Measurements from ENCODE around the gene DAPK1. TPM values are rescaled to one million over a fixed set of nuclear protein-coding genes. Genes with fewer than 3 reads are reported as not detected.

The DAPK1 gene
- total and polyA plus RNA-seq, 2 donors (not counting 1 experiment from before 2014, with no cell fraction given) = 1.7 to 2.8 TPM

DNA sequence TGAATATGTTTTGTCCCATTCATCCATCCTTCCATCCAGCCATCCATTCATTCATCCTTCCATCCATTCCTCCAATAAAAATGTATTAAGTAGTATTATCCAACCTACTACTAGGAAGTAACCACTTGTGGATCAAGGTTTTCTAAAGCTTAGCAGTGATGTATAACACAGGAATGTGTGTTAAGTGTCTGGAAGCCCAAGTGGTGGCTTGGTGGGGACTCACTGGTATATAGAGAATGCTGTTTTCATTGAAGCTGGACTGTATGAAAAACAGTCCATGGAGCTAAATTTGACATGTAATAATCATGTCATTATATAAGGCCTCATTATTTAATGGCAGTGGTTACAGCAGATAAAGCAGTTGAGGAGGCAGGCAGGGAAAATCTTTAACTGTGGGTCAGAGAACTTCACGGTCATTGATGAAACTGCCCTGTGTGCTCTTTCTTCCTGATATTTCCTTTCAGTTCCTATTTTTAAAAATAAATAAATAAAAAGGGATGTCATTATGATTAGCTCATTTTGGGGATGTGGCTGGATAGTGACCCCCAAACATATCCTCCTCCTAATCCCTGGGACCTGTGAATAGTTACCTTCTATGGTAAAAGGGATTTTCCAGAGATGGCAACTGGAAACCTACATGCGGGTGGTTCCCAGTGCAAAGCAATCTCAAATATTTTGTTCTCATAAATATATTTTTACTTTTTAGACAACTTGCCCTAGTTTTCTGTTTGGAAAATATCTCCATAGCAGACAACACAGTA, 82.3 kb downstream of the DAPK1 start:
- Histone ChIP-seq H3K27ac (ENCODE audit: low read length in 2 of 2) (no peak overlapping the region), H3K79me2 (ENCODE audit: control insufficient read depth, insufficient read depth, low read length) (no peaks in the 10 kb centered on the region), H3K4me2 (replicated peaks; ENCODE audit: low read depth, low read length, poor library complexity, severe bottlenecking) (no peak overlapping the region), H3K9ac (ENCODE audit: low read length) (no peak overlapping the region), H3K36me3 (replicated peaks in 1 of 2; ENCODE audit: control extremely low read depth in 1 of 2, control insufficient read depth in 1 of 2, extremely low read depth in 1 of 2, insufficient read depth in 2 of 2, low read length in 1 of 2) (no peaks in the 10 kb centered on the region), H3K9me3 (ENCODE audit: control extremely low read depth in 1 of 3, control insufficient read depth in 2 of 3, insufficient read depth in 1 of 3, low read length in 2 of 3) (no peaks in the 10 kb centered on the region), H2AFZ (ENCODE audit: insufficient read depth, low read depth, low read length, poor library complexity, severe bottlenecking) (no peak overlapping the region), H3K27me3 (replicated peaks in 1 of 4; ENCODE audit: control extremely low read depth in 1 of 4, control insufficient read depth in 3 of 4, insufficient read depth in 4 of 4, low read length in 3 of 4) (no peaks in the 10 kb centered on the region), H3K4me1 (ENCODE audit: control insufficient read depth in 2 of 2, insufficient read depth in 2 of 2, low read length in 2 of 2) (no peaks in the 10 kb centered on the region), H3K4me3 (ENCODE audit: control extremely low read depth in 1 of 5, extremely low read depth in 1 of 5, insufficient read depth in 1 of 5, low read depth in 2 of 5, low read length in 4 of 5) (no peak overlapping the region), H4K20me1 (ENCODE audit: control insufficient read depth, insufficient read depth, low read length, poor library complexity, severe bottlenecking) (no peaks in the 10 kb centered on the region)
- ChIA-PET CTCF (interaction anchor here (1.3 kb wide), 1 partner anchor 15 kb away, joined by 3 read pairs; no protein-coding TSS in a partner anchor), POLR2A (no interaction called here)
- TF ChIP-seq, protein P1, sequence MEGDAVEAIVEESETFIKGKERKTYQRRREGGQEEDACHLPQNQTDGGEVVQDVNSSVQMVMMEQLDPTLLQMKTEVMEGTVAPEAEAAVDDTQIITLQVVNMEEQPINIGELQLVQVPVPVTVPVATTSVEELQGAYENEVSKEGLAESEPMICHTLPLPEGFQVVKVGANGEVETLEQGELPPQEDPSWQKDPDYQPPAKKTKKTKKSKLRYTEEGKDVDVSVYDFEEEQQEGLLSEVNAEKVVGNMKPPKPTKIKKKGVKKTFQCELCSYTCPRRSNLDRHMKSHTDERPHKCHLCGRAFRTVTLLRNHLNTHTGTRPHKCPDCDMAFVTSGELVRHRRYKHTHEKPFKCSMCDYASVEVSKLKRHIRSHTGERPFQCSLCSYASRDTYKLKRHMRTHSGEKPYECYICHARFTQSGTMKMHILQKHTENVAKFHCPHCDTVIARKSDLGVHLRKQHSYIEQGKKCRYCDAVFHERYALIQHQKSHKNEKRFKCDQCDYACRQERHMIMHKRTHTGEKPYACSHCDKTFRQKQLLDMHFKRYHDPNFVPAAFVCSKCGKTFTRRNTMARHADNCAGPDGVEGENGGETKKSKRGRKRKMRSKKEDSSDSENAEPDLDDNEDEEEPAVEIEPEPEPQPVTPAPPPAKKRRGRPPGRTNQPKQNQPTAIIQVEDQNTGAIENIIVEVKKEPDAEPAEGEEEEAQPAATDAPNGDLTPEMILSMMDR (IDR thresholded peaks at IDR 0.05) = no peak
- TF ChIP-seq EZH2 (IDR thresholded peaks at IDR 0.05; ENCODE audit: borderline replicate concordance, insufficient read depth, low read depth, low read length, poor library complexity, severe bottlenecking) = no peak
- Mint-ChIP-seq H3K27me3 (no peaks in the 10 kb centered on the region), H3K27ac (no peak overlapping the region), H3K4me3 (no peak overlapping the region), H3K4me1 (no peaks in the 10 kb centered on the region), H3K9me3 (ENCODE audit: insufficient read depth) (no peaks in the 10 kb centered on the region)
- no CpG with 5 or more reads among the region's 2 CpGs for WGBS (ENCODE audit: insufficient coverage)
- DNase-seq = no peak
- intact Hi-C loops (cut with micrococcal nuclease) = no loop called here
- ATAC-seq (ENCODE audit: low read depth) = no peak

DNA sequence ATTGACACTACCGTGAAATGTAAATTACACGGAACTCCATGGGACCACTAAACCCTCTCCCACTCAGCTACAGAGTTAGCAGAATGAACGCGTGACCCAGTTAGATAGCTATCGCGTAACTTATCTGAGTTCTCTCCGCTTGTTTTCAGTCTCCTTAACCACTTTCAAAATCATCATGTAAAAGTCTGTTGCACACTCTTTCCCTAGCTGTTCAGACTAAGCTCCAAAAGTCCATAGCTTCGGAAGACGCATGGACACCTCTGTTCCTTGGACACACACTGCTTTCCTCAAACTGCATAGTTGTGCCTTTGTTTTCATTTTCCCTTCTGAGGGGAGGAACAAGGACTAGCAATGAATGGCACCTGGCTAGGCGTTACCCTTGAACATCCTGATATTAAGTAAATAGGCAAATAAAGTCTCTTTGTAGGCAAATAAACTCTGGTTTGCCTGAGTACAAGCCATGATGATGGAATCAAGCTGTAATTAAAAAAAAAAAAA, 83.3 kb downstream of the DAPK1 start:
- Mint-ChIP-seq H3K27me3 (no peaks in the 10 kb centered on the region), H3K4me1 (no peaks in the 10 kb centered on the region), H3K9me3 (ENCODE audit: insufficient read depth) (no peaks in the 10 kb centered on the region), H3K27ac (no peak overlapping the region), H3K4me3 (no peak overlapping the region)
- H2AFZ ChIP-seq (ENCODE audit: insufficient read depth, low read depth, low read length, poor library complexity, severe bottlenecking) = no peak overlapping the region
- DNase-seq (no peak), ATAC-seq (ENCODE audit: low read depth) (no peak)
- H3K9me3 ChIP-seq (ENCODE audit: control extremely low read depth in 1 of 3, control insufficient read depth in 2 of 3, insufficient read depth in 1 of 3, low read length in 2 of 3) = no peaks in the 10 kb centered on the region
- no peak overlapping the region for H3K27ac ChIP-seq (ENCODE audit: low read length in 2 of 2)
- H3K27me3 ChIP-seq (replicated peaks in 1 of 4; ENCODE audit: control extremely low read depth in 1 of 4, control insufficient read depth in 3 of 4, insufficient read depth in 4 of 4, low read length in 3 of 4) = no peaks in the 10 kb centered on the region
- H3K9ac ChIP-seq (ENCODE audit: low read length) = no peak overlapping the region
- H3K79me2 ChIP-seq (ENCODE audit: control insufficient read depth, insufficient read depth, low read length) = no peaks in the 10 kb centered on the region
- H3K36me3 ChIP-seq (replicated peaks in 1 of 2; ENCODE audit: control extremely low read depth in 1 of 2, control insufficient read depth in 1 of 2, extremely low read depth in 1 of 2, insufficient read depth in 2 of 2, low read length in 1 of 2) = no peaks in the 10 kb centered on the region
- H3K4me3 ChIP-seq (ENCODE audit: control extremely low read depth in 1 of 5, extremely low read depth in 1 of 5, insufficient read depth in 1 of 5, low read depth in 2 of 5, low read length in 4 of 5) = no peak overlapping the region
- ChIA-PET POLR2A (no interaction called here), CTCF (interaction anchor here (1.3 kb wide), 1 partner anchor 16 kb away, joined by 3 read pairs; no protein-coding TSS in a partner anchor)
- WGBS (ENCODE audit: insufficient coverage) = 100% methylated on average over 9 of the region's 10 CpGs
- no peaks in the 10 kb centered on the region for H3K4me1 ChIP-seq (ENCODE audit: control insufficient read depth in 2 of 2, insufficient read depth in 2 of 2, low read length in 2 of 2)
- H3K4me2 ChIP-seq (replicated peaks; ENCODE audit: low read depth, low read length, poor library complexity, severe bottlenecking) = no peak overlapping the region
- intact Hi-C loops (cut with micrococcal nuclease) = no loop called here
- H4K20me1 ChIP-seq (ENCODE audit: control insufficient read depth, insufficient read depth, low read length, poor library complexity, severe bottlenecking) = no peaks in the 10 kb centered on the region
- TF ChIP-seq EZH2 (IDR thresholded peaks at IDR 0.05; ENCODE audit: borderline replicate concordance, insufficient read depth, low read depth, low read length, poor library complexity, severe bottlenecking) = no peak
- TF ChIP-seq, protein P1 (IDR thresholded peaks at IDR 0.05) = no peak
